ENCODE results near the gene FEM1A. TPM values are rescaled to one million over a fixed set of nuclear protein-coding genes. Genes with fewer than 3 reads are reported as not detected.

The FEM1A gene
- total and polyA plus RNA-seq, 2 donors (not counting 3 experiments of a cell fraction or from before 2014, with no cell fraction given) = 5.1 to 11.4 TPM

DNA sequence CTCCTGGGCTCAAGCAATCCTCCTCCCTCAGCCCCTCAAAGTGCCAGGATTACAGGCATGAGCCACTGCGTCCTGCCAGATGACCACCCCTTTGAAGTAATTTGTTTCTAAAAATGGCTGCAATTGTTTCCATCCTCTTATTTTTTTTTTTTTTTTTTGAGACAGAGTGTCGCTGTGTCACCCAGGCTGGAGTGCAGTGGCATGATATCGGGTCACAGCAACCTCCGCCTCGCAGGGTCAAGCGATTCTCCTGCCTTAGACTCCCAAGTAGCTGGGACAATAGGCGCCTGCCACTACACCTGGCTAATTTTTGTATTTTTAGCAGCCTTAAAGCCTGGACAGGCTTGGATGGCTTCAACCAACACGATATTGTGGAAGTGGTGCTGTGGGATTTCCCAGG is 45.5 kb upstream of the FEM1A start:
- no peak overlapping the region for H3K4me3 ChIP-seq (replicated peaks in 1 of 3; ENCODE audit: insufficient read depth in 1 of 3, low read depth in 1 of 3, low read length in 3 of 3)
- DNase-seq (ENCODE audit: low read depth, low spot score) = no peak
- peaks cover 0 to 5% of the 10 kb centered on the region in 2 experiments for H3K27me3 ChIP-seq (ENCODE audit: control insufficient read depth in 2 of 2, insufficient read depth in 2 of 2, low read length in 2 of 2)
- POLR2A ChIA-PET = no interaction called here
- H3K9me1 ChIP-seq (replicated peaks; ENCODE audit: control insufficient read depth, extremely low read depth, insufficient read depth, low read length) = no peaks in the 10 kb centered on the region
- dilution Hi-C loops (cut with MboI; ENCODE audit: extremely low pct_ligation_motif_present, low sequenced_read_pairs) (no loop called here), intact Hi-C loops (cut with micrococcal nuclease) (no loop called here)
- H3K9ac ChIP-seq (replicated peaks; ENCODE audit: extremely low read depth, insufficient read depth, low read length) = no peak overlapping the region
- no peak for FAIRE-seq
- H3K9me3 ChIP-seq (replicated peaks; ENCODE audit: control insufficient read depth, insufficient read depth, low read length) = no peaks in the 10 kb centered on the region
- no peaks in the 10 kb centered on the region for H3K4me1 ChIP-seq (ENCODE audit: control insufficient read depth, extremely low read depth, insufficient read depth, low read length)
- CTCF ChIA-PET = interaction anchor here (0.6 to 0.8 kb wide), 2 partner anchors 45 to 1034 kb away, joined by 3 read pairs; no protein-coding TSS in a partner anchor
- no peak overlapping the region for H3K4me2 ChIP-seq (ENCODE audit: insufficient read depth, low read length)
- no peak overlapping the region for H2AFZ ChIP-seq (ENCODE audit: low read depth, low read length)
- no peaks in the 10 kb centered on the region for H3K36me3 ChIP-seq (ENCODE audit: control insufficient read depth in 2 of 2, extremely low read depth in 1 of 2, insufficient read depth in 2 of 2, low read length in 2 of 2)
- no peak for TF ChIP-seq MYC (IDR thresholded peaks at IDR 0.05; ENCODE audit: low read depth, low read length)
- TF ChIP-seq, protein P1, sequence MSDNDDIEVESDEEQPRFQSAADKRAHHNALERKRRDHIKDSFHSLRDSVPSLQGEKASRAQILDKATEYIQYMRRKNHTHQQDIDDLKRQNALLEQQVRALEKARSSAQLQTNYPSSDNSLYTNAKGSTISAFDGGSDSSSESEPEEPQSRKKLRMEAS (IDR thresholded peaks at IDR 0.05; ENCODE audit: insufficient read depth, insufficient read length) = no peak
- TF ChIP-seq, protein P2, sequence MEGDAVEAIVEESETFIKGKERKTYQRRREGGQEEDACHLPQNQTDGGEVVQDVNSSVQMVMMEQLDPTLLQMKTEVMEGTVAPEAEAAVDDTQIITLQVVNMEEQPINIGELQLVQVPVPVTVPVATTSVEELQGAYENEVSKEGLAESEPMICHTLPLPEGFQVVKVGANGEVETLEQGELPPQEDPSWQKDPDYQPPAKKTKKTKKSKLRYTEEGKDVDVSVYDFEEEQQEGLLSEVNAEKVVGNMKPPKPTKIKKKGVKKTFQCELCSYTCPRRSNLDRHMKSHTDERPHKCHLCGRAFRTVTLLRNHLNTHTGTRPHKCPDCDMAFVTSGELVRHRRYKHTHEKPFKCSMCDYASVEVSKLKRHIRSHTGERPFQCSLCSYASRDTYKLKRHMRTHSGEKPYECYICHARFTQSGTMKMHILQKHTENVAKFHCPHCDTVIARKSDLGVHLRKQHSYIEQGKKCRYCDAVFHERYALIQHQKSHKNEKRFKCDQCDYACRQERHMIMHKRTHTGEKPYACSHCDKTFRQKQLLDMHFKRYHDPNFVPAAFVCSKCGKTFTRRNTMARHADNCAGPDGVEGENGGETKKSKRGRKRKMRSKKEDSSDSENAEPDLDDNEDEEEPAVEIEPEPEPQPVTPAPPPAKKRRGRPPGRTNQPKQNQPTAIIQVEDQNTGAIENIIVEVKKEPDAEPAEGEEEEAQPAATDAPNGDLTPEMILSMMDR (IDR thresholded peaks at IDR 0.05; ENCODE audit: extremely low read depth in 1 of 2, insufficient read depth in 1 of 2, low read depth in 1 of 2, low read length in 2 of 2) = no peak
- TF ChIP-seq FOS (IDR thresholded peaks at IDR 0.05; ENCODE audit: borderline replicate concordance, insufficient read depth, low read length) = no peak
- no TSS peak for BruUV-seq (replicated peaks)
- no peak overlapping the region for H3K27ac ChIP-seq (ENCODE audit: insufficient read depth, low read depth, low read length)
- H3K79me2 ChIP-seq (ENCODE audit: control insufficient read depth, insufficient read depth, low read length) = no peaks in the 10 kb centered on the region
- H4K20me1 ChIP-seq (replicated peaks; ENCODE audit: control insufficient read depth, extremely low read depth, insufficient read depth, low read length) = no peaks in the 10 kb centered on the region

DNA sequence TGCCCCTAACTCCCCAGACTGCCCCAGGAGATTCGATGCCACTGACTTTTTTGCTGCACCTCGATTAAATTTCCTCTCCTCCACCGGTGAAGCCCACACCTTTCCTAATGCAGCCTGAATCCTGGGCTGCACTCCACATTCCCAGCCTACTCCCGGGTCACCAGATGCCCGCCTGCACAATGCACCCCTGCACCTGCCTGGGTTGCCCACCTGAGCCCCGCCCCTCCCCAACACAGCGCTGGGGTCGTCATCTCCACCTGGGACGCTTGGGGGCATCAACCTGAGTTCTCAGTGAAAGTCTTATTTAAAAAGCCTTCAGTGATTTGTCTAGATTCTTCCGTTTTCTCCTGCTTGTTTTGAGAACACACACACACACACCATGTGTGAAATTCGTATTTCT is 43.3 kb upstream of the FEM1A start:
- no peak overlapping the region for H3K27ac ChIP-seq (ENCODE audit: insufficient read depth, low read depth, low read length)
- no peaks in the 10 kb centered on the region for H3K9me3 ChIP-seq (replicated peaks; ENCODE audit: control insufficient read depth, insufficient read depth, low read length)
- H4K20me1 ChIP-seq (replicated peaks; ENCODE audit: control insufficient read depth, extremely low read depth, insufficient read depth, low read length) = no peaks in the 10 kb centered on the region
- H3K9me1 ChIP-seq (replicated peaks; ENCODE audit: control insufficient read depth, extremely low read depth, insufficient read depth, low read length) = no peaks in the 10 kb centered on the region
- peaks cover 0 to 3% of the 10 kb centered on the region in 2 experiments for H3K27me3 ChIP-seq (ENCODE audit: control insufficient read depth in 2 of 2, insufficient read depth in 2 of 2, low read length in 2 of 2)
- dilution Hi-C loops (cut with MboI; ENCODE audit: extremely low pct_ligation_motif_present, low sequenced_read_pairs) (no loop called here), intact Hi-C loops (cut with micrococcal nuclease) (no loop called here)
- FAIRE-seq = no peak
- POLR2A ChIA-PET = no interaction called here
- no peak overlapping the region for H3K4me3 ChIP-seq (replicated peaks in 1 of 3; ENCODE audit: insufficient read depth in 1 of 3, low read depth in 1 of 3, low read length in 3 of 3)
- H2AFZ ChIP-seq (ENCODE audit: low read depth, low read length) = no peak overlapping the region
- no TSS peak for BruUV-seq (replicated peaks)
- TF ChIP-seq, protein P1 (IDR thresholded peaks at IDR 0.05; ENCODE audit: insufficient read depth, insufficient read length) = no peak
- no peak for TF ChIP-seq JUN (IDR thresholded peaks at IDR 0.05; ENCODE audit: borderline replicate concordance, insufficient read depth, insufficient read length, low read depth)
- H3K4me2 ChIP-seq (ENCODE audit: insufficient read depth, low read length) = no peak overlapping the region
- CTCF ChIA-PET = no interaction called here
- no peaks in the 10 kb centered on the region for H3K4me1 ChIP-seq (ENCODE audit: control insufficient read depth, extremely low read depth, insufficient read depth, low read length)
- H3K9ac ChIP-seq (replicated peaks; ENCODE audit: extremely low read depth, insufficient read depth, low read length) = no peak overlapping the region
- DNase-seq (ENCODE audit: low read depth, low spot score) = no peak
- no peaks in the 10 kb centered on the region for H3K79me2 ChIP-seq (ENCODE audit: control insufficient read depth, insufficient read depth, low read length)
- H3K36me3 ChIP-seq (ENCODE audit: control insufficient read depth in 2 of 2, extremely low read depth in 1 of 2, insufficient read depth in 2 of 2, low read length in 2 of 2) = no peaks in the 10 kb centered on the region

Measured in endothelial cell of umbilical vein (primary cell).